GM23338 (cell line): ENCODE measurements around the gene IQGAP2. TPM values are rescaled to one million over a fixed set of nuclear protein-coding genes. Genes with fewer than 3 reads are reported as not detected.

Source experiments
- ATAC-seq: fragments of 200-7000 bp; cut with Tn5 transposase; 3 replicates; pipeline ENCODE4 v1.9.1; 2020
- DNase-seq: peaks from one replicate; pipeline ENCODE4 v3.0.0-alpha.2; 2015; ENCODE audit warnings: low spot score
- H2AFZ ChIP-seq: fragments of 200-600 bp; sonication (generic); 2 replicates; pipeline ENCODE4 v1.8.0; 2016; ENCODE audit warnings: antibody characterized with exemption, mild to moderate bottlenecking, moderate library complexity
- H3F3A ChIP-seq: fragments of 200-600 bp; sonication (generic); replicated peaks from 2 replicates; pipeline ENCODE4 v1.8.0; 2017; ENCODE audit warnings: antibody characterized with exemption, mixed run types, low read depth
- H3K27ac ChIP-seq: fragments of 200-600 bp; sonication (generic); 2 replicates; pipeline ENCODE4 v1.6.1; 2016; ENCODE audit warnings: low read depth
- H3K27me3 ChIP-seq: fragments of 200-600 bp; sonication (generic); 2 replicates; pipeline ENCODE4 v1.8.0; 2016; ENCODE audit warnings: mild to moderate bottlenecking, mixed run types, moderate library complexity; ENCODE audit not compliant: insufficient read depth
- H3K36me3 ChIP-seq: fragments of 200-600 bp; sonication (generic); 2 replicates; pipeline ENCODE4 v1.8.0; 2016; ENCODE audit warnings: mild to moderate bottlenecking; ENCODE audit not compliant: insufficient read depth
- H3K4me1 ChIP-seq: fragments of 200-600 bp; sonication (generic); 2 replicates; pipeline ENCODE4 v1.8.0; 2016; ENCODE audit warnings: mild to moderate bottlenecking, moderate library complexity; ENCODE audit not compliant: insufficient read depth
- H3K4me2 ChIP-seq: fragments of 200-600 bp; sonication (generic); 2 replicates; pipeline ENCODE4 v1.7.1; 2017; ENCODE audit warnings: mixed run types
- H3K4me3 ChIP-seq: fragments of 200-600 bp; sonication (generic); 2 replicates; pipeline ENCODE4 v1.6.1; 2016; ENCODE audit warnings: mixed run types
- H3K79me2 ChIP-seq: fragments of 200-600 bp; sonication (generic); replicated peaks from 2 replicates; pipeline ENCODE4 v1.8.0; 2017; ENCODE audit warnings: mild to moderate bottlenecking; ENCODE audit not compliant: insufficient read depth
- H3K9me2 ChIP-seq: fragments of 200-600 bp; sonication (generic); 2 replicates; pipeline ENCODE4 v1.8.0; 2017; ENCODE audit not compliant: insufficient read depth
- H4K20me1 ChIP-seq: fragments of 200-600 bp; sonication (generic); replicated peaks from 2 replicates; pipeline ENCODE4 v1.8.0; 2017; ENCODE audit warnings: mild to moderate bottlenecking; ENCODE audit not compliant: insufficient read depth
- H3K27ac Mint-ChIP-seq: 2 replicates; pipeline ENCODE4 v1.8.0; 2020; ENCODE audit warnings: inconsistent platforms, mild to moderate bottlenecking, moderate library complexity, mixed read lengths
- H3K27me3 Mint-ChIP-seq: 3 replicates; pipeline ENCODE4 v1.8.0; 2022; ENCODE audit warnings: low read depth, mild to moderate bottlenecking, moderate library complexity, mixed read lengths, inconsistent platforms; ENCODE audit not compliant: insufficient read depth, poor library complexity
- H3K36me3 Mint-ChIP-seq: 3 replicates; pipeline ENCODE4 v1.8.0; 2021; ENCODE audit warnings: low read depth, mild to moderate bottlenecking, inconsistent platforms, moderate library complexity, mixed read lengths
- H3K4me1 Mint-ChIP-seq: 3 replicates; pipeline ENCODE4 v1.8.0; 2020; ENCODE audit warnings: mild to moderate bottlenecking, inconsistent platforms, mixed read lengths
- H3K4me3 Mint-ChIP-seq: 3 replicates; pipeline ENCODE4 v1.8.0; 2021; ENCODE audit warnings: moderate library complexity, mild to moderate bottlenecking, inconsistent platforms, mixed read lengths
- H3K9me3 Mint-ChIP-seq: 3 replicates; pipeline ENCODE4 v1.8.0; 2020; ENCODE audit warnings: moderate library complexity, mild to moderate bottlenecking, inconsistent platforms, mixed read lengths
- CREB1 ChIP-seq: fragments of 250-450 bp; sonication (Bioruptor Pico); IDR thresholded peaks from 2 replicates; pipeline ENCODE4 v1.5.0; 2020; ENCODE audit warnings: low read depth, mild to moderate bottlenecking, moderate library complexity
- CTCF ChIP-seq, 2 experiments: fragments of 200-600 bp in 1 of 2; sonication (generic) in 1 of 2; conservative IDR thresholded peaks; 2 replicates each; pipeline versions ENCODE4 v1.5.1 to v1.6.1; 2016 to 2017; ENCODE audit warnings: antibody characterized with exemption in 2 of 2, low read depth in 2 of 2, mild to moderate bottlenecking in 2 of 2, moderate library complexity in 1 of 2
- ETS1 ChIP-seq: IDR thresholded peaks from 2 replicates; pipeline ENCODE4 v1.6.1; 2016; ENCODE audit warnings: antibody characterized with exemption
- JUNB ChIP-seq: IDR thresholded peaks from one replicate; pipeline ENCODE4 v1.6.1; 2016; ENCODE audit warnings: antibody characterized with exemption; ENCODE audit not compliant: unreplicated experiment
- NANOG ChIP-seq: IDR thresholded peaks from 2 replicates; pipeline ENCODE4 v1.6.1; 2016; ENCODE audit warnings: antibody characterized with exemption, borderline replicate concordance
- STAT1 ChIP-seq: IDR thresholded peaks from one replicate; pipeline ENCODE4 v1.6.1; 2016; ENCODE audit warnings: antibody characterized with exemption; ENCODE audit not compliant: unreplicated experiment
- ZNF114 ChIP-seq: fragments of 250-450 bp; sonication (Bioruptor Pico); IDR thresholded peaks from 2 replicates; pipeline ENCODE4 v1.5.0; 2020; ENCODE audit warnings: mild to moderate bottlenecking, moderate library complexity
- ZNF331 ChIP-seq: fragments of 250-450 bp; sonication (Bioruptor Pico); IDR thresholded peaks from 2 replicates; pipeline ENCODE4 v1.5.0; 2020; ENCODE audit warnings: low read depth, mild to moderate bottlenecking, moderate library complexity
- ZNF462 ChIP-seq: fragments of 250-450 bp; sonication (Bioruptor Pico); IDR thresholded peaks from 2 replicates; pipeline ENCODE4 v1.5.0; 2020; ENCODE audit warnings: mild to moderate bottlenecking, moderate library complexity
- polyA plus RNA-seq: library from polyadenylated mRNA; unstranded; fragments of >200 nt; fragmentation: Nextera tagmentation; extraction: Ambion mirVana; gene quantifications from 2 replicates; pipeline ENCODE4 v1.2.1, GENCODE V29; 2016
- total RNA-seq: library from RNA; depleted of rRNA; stranded (reverse); fragments of >200 nt; shearing (Covaris generic); gene quantifications from 2 replicates; pipeline ENCODE4 v1.2.3, GENCODE V29; 2014

The IQGAP2 gene
- total and polyA plus RNA-seq, 2 experiments from 2014 or later = 60.0 to 86.5 TPM

- TF ChIP-seq JUNB (no peak), ZNF331 (CRISPR knock-in tag) (no peak), NANOG (no peak), STAT1 (no peak)
These were observed 17.5 kb upstream of the IQGAP2 start (continued) for GRCh38 chr5:76385540-76385939.

- peaks cover 19% of the 10 kb centered on the region for H3K4me1 Mint-ChIP-seq
- Histone ChIP-seq H3K4me2 (no peak overlapping the region), H3F3A (no peaks in the 10 kb centered on the region), H3K9me2 (no peaks in the 10 kb centered on the region), H3K27me3 (no peaks in the 10 kb centered on the region), H3K4me3 (no peak overlapping the region), H4K20me1 (no peaks in the 10 kb centered on the region), H3K27ac (no peak overlapping the region), H3K36me3 (no peaks in the 10 kb centered on the region), H3K4me1 (peaks cover 9% of the 10 kb centered on the region), H3K79me2 (no peaks in the 10 kb centered on the region), H2AFZ (no peak overlapping the region)
- TF ChIP-seq ETS1 = no peak
- no peak for TF ChIP-seq ZNF114 (CRISPR knock-in tag)
- TF ChIP-seq JUNB = no peak
- H3K9me3 Mint-ChIP-seq = no peaks in the 10 kb centered on the region; the same call in 2 of the 3 replicates
- H3K27ac Mint-ChIP-seq = no peak overlapping the region
- H3K27me3 Mint-ChIP-seq = no peaks in the 10 kb centered on the region
- H3K36me3 Mint-ChIP-seq = no peaks in the 10 kb centered on the region; the same call in 2 of the 3 replicates
- ATAC-seq = no peak
- H3K4me3 Mint-ChIP-seq = no peak overlapping the region
- no peak for DNase-seq
These were observed 16.7 kb upstream of the IQGAP2 start for GRCh38 chr5:76386360-76386759.

- Histone ChIP-seq H3F3A (no peaks in the 10 kb centered on the region), H3K4me2 (no peak overlapping the region), H3K27ac (no peak overlapping the region), H4K20me1 (no peaks in the 10 kb centered on the region), H3K4me1 (peaks cover 20% of the 10 kb centered on the region), H3K36me3 (no peaks in the 10 kb centered on the region), H3K79me2 (no peaks in the 10 kb centered on the region), H3K27me3 (no peaks in the 10 kb centered on the region), H3K4me3 (no peak overlapping the region), H3K9me2 (no peaks in the 10 kb centered on the region), H2AFZ (no peak overlapping the region)
- TF ChIP-seq STAT1 (no peak), NANOG (no peak), ZNF462 (no peak), CREB1 (CRISPR knock-in tag) (no peak), CTCF (conservative IDR thresholded peaks at IDR 0.05; ENCODE audit: low read depth in 2 of 2) (no peak)
- DNase-seq (no peak), ATAC-seq (no peak)
- Mint-ChIP-seq H3K4me1 (peaks cover 30% of the 10 kb centered on the region), H3K27ac (no peak overlapping the region), H3K9me3 (no peaks in the 10 kb centered on the region; the same call in 2 of the 3 replicates), H3K4me3 (no peak overlapping the region), H3K27me3 (no peaks in the 10 kb centered on the region), H3K36me3 (no peaks in the 10 kb centered on the region)
These were observed 14.8 kb upstream of the IQGAP2 start for GRCh38 chr5:76388236-76388635.
